Measurements from ENCODE around the gene ZC3H12D. TPM values are rescaled to one million over a fixed set of nuclear protein-coding genes. Genes with fewer than 3 reads are reported as not detected.
"Not testable (repeated sequence)": the region's sequence is repeated elsewhere in the genome, so short reads cannot be mapped to it uniquely, and the experiment has no call there.

Gene ZC3H12D
- total and polyA plus RNA-seq, 5 experiments from 2014 or later, result 1.1 to 63.5 (median 1.7) TPM

GRCh38 chr6:149471801-149472200 lies 13.0 kb downstream of the ZC3H12D start:
- H3K9me3 Mint-ChIP-seq, result no peaks in the 10 kb centered on the region
- H3K4me3 Mint-ChIP-seq, result peak overlapping the region in 2 of 10 donors; percentile 2 to 55
- H3K27ac Mint-ChIP-seq, result peak overlapping the region in 7 of 10 donors; percentile 13 to 81 (median 43)
- POLR2A ChIA-PET, result interaction anchor here (3.5 kb wide), 1 partner anchor 13 kb away, joined by 22 read pairs; the partner anchor contains the start of gene ZC3H12D
- DNase-seq (no peak), ATAC-seq (no peak)
- H3K4me1 Mint-ChIP-seq, result peaks cover 11 to 83% (median 36%) of the 10 kb centered on the region in 4 donors
- H3K36me3 Mint-ChIP-seq, result peaks cover 0 to 37% (median 2%) of the 10 kb centered on the region in 3 donors
- no peaks in the 10 kb centered on the region for H3K27me3 Mint-ChIP-seq

GRCh38 chr6:149470948-149471347 lies 13.9 kb downstream of the ZC3H12D start:
- Mint-ChIP-seq H3K9me3 (no peaks in the 10 kb centered on the region), H3K4me1 (peaks cover 11 to 84% (median 36%) of the 10 kb centered on the region in 4 donors), H3K4me3 (peak overlapping the region in 1 of 10 donors; percentile 10)

GRCh38 chr6:149468179-149468578 lies 16.6 kb downstream of the ZC3H12D start:
- ATAC-seq (peak in 1 of 2 donors; percentile 10), DNase-seq (no peak)
- no peaks in the 10 kb centered on the region for H3K9me3 Mint-ChIP-seq
- POLR2A ChIA-PET, result interaction anchor here (0.6 kb wide), 1 partner anchor 24 kb away, joined by 3 read pairs; no protein-coding TSS in a partner anchor
- H3K4me1 Mint-ChIP-seq, result peaks cover 13 to 86% (median 28%) of the 10 kb centered on the region in 4 donors
- peak overlapping the region in 5 of 10 donors; percentile 17 to 89 (median 81) for H3K27ac Mint-ChIP-seq
- no peaks in the 10 kb centered on the region for H3K27me3 Mint-ChIP-seq
- peaks cover 0 to 55% (median 8%) of the 10 kb centered on the region in 3 donors for H3K36me3 Mint-ChIP-seq
- peak overlapping the region in 3 of 10 donors; percentile 1 to 79 (median 71) for H3K4me3 Mint-ChIP-seq

More at GRCh38 chr6:149470948-149471347, 13.9 kb downstream of the ZC3H12D start:
- ATAC-seq (no peak), DNase-seq (no peak)
- Mint-ChIP-seq H3K27me3 (no peaks in the 10 kb centered on the region), H3K36me3 (peaks cover 0 to 39% (median 2%) of the 10 kb centered on the region in 3 donors), H3K27ac (peak overlapping the region in 3 of 10 donors; percentile 4 to 9 (median 6))
- POLR2A ChIA-PET, result no interaction called here

GRCh38 chr6:149467265-149467664 lies 17.5 kb downstream of the ZC3H12D start:
- no peaks in the 10 kb centered on the region for H3K9me3 Mint-ChIP-seq
- no peaks in the 10 kb centered on the region for H3K27me3 Mint-ChIP-seq
- ATAC-seq (no peak), DNase-seq (no peak)
- H3K4me1 Mint-ChIP-seq, result peaks cover 14 to 77% (median 21%) of the 10 kb centered on the region in 4 donors
- H3K27ac Mint-ChIP-seq, result peak overlapping the region in 1 of 10 donors; percentile 68
- POLR2A ChIA-PET, result no interaction called here
- H3K4me3 Mint-ChIP-seq, result no peak overlapping the region
- peaks cover 0 to 55% (median 16%) of the 10 kb centered on the region in 3 donors for H3K36me3 Mint-ChIP-seq

GRCh38 chr6:149464411-149464810 lies 20.4 kb downstream of the ZC3H12D start:
- ATAC-seq, result no peak
- peak overlapping the region in 5 of 10 donors; percentile 6 to 57 (median 52) for H3K27ac Mint-ChIP-seq
- peaks cover 0 to 58% (median 24%) of the 10 kb centered on the region in 3 donors for H3K36me3 Mint-ChIP-seq
- H3K9me3 Mint-ChIP-seq, result no peaks in the 10 kb centered on the region
- DNase-seq, result no peak
- peaks cover 8 to 54% (median 13%) of the 10 kb centered on the region in 4 donors for H3K4me1 Mint-ChIP-seq
- no peaks in the 10 kb centered on the region for H3K27me3 Mint-ChIP-seq
- no peak overlapping the region for H3K4me3 Mint-ChIP-seq
- POLR2A ChIA-PET, result interaction anchor here (1.1 to 1.2 kb wide), 2 partner anchors 9 to 82 kb away, joined by 3 read pairs; partner anchors contain the start of gene PPIL4

- POLR2A ChIA-PET, result interaction anchor here (1.1 to 1.2 kb wide), 2 partner anchors 9 to 82 kb away, joined by 3 read pairs; partner anchors contain the start of gene PPIL4
- Mint-ChIP-seq H3K27ac (peak overlapping the region in 2 of 10 donors; percentile 6 to 20), H3K4me1 (peaks cover 8 to 48% (median 13%) of the 10 kb centered on the region in 4 donors), H3K27me3 (no peaks in the 10 kb centered on the region), H3K4me3 (no peak overlapping the region), H3K36me3 (peaks cover 0 to 65% (median 27%) of the 10 kb centered on the region in 3 donors), H3K9me3 (no peaks in the 10 kb centered on the region)
- DNase-seq (no peak), ATAC-seq (no peak)
Observed at GRCh38 chr6:149463781-149464180, 21.0 kb downstream of the ZC3H12D start.

GRCh38 chr6:149462712-149463111 lies 22.1 kb downstream of the ZC3H12D start:
- Mint-ChIP-seq H3K4me1 (peaks cover 0 to 40% (median 7%) of the 10 kb centered on the region in 4 donors), H3K36me3 (peaks cover 0 to 74% (median 30%) of the 10 kb centered on the region in 3 donors), H3K27ac (peak overlapping the region in 1 of 10 donors; percentile 17)
- H3K27me3 Mint-ChIP-seq, ATAC-seq, POLR2A ChIA-PET, H3K4me3 Mint-ChIP-seq, H3K9me3 Mint-ChIP-seq, DNase-seq: not testable (repeated sequence)

- ATAC-seq (no peak), DNase-seq (no peak)
- Mint-ChIP-seq H3K36me3 (peaks cover 0 to 81% (median 35%) of the 10 kb centered on the region in 3 donors), H3K27ac (peak overlapping the region in 1 of 10 donors; percentile 15), H3K4me3 (no peak overlapping the region), H3K27me3 (no peaks in the 10 kb centered on the region), H3K9me3 (no peaks in the 10 kb centered on the region), H3K4me1 (peaks cover 0 to 30% (median 5%) of the 10 kb centered on the region in 4 donors)
- POLR2A ChIA-PET, result interaction anchor here (1.2 kb wide), 1 partner anchor 42 kb away, joined by 4 read pairs; no protein-coding TSS in a partner anchor
Observed at GRCh38 chr6:149461670-149462069, 23.1 kb downstream of the ZC3H12D start.

- Mint-ChIP-seq H3K36me3 (peaks cover 0 to 81% (median 35%) of the 10 kb centered on the region in 3 donors), H3K4me1 (peaks cover 0 to 18% (median 5%) of the 10 kb centered on the region in 4 donors)
- not testable (repeated sequence) for DNase-seq, H3K9me3 Mint-ChIP-seq, H3K27ac Mint-ChIP-seq, H3K27me3 Mint-ChIP-seq, H3K4me3 Mint-ChIP-seq, ATAC-seq
- POLR2A ChIA-PET, result interaction anchor here (1.0 to 1.2 kb wide), 2 partner anchors 43 to 54 kb away, joined by 4 read pairs; no protein-coding TSS in a partner anchor
Observed at GRCh38 chr6:149460249-149460648, 24.6 kb downstream of the ZC3H12D start.

- Mint-ChIP-seq H3K4me3 (no peak overlapping the region), H3K27ac (no peak overlapping the region), H3K9me3 (no peaks in the 10 kb centered on the region), H3K4me1 (peaks cover 0 to 15% (median 6%) of the 10 kb centered on the region in 4 donors), H3K36me3 (peaks cover 0 to 82% (median 35%) of the 10 kb centered on the region in 3 donors), H3K27me3 (no peaks in the 10 kb centered on the region)
- DNase-seq, result no peak
- no peak for ATAC-seq
- POLR2A ChIA-PET, result interaction anchor here (1.0 to 2.9 kb wide), 2 partner anchors 14 to 55 kb away, joined by 4 to 9 read pairs; no protein-coding TSS in a partner anchor
Observed at GRCh38 chr6:149459761-149460160, 25.1 kb downstream of the ZC3H12D start.

- ATAC-seq, result no peak
- Mint-ChIP-seq H3K4me3 (no peak overlapping the region), H3K4me1 (peaks cover 0 to 5% (median 2%) of the 10 kb centered on the region in 4 donors), H3K27ac (peak overlapping the region in 1 of 10 donors; percentile 18), H3K36me3 (peaks cover 0 to 75% (median 34%) of the 10 kb centered on the region in 3 donors), H3K9me3 (no peaks in the 10 kb centered on the region), H3K27me3 (no peaks in the 10 kb centered on the region)
- POLR2A ChIA-PET, result interaction anchor here (2.9 kb wide), 1 partner anchor 15 kb away, joined by 9 read pairs; no protein-coding TSS in a partner anchor
- DNase-seq, result no peak
Observed at GRCh38 chr6:149458806-149459205, 26.0 kb downstream of the ZC3H12D start.

- Mint-ChIP-seq H3K4me3 (no peak overlapping the region), H3K9me3 (no peaks in the 10 kb centered on the region), H3K4me1 (peaks cover 0 to 4% (median 2%) of the 10 kb centered on the region in 4 donors), H3K27ac (peak overlapping the region in 1 of 10 donors; percentile 18), H3K27me3 (no peaks in the 10 kb centered on the region), H3K36me3 (peaks cover 0 to 72% (median 30%) of the 10 kb centered on the region in 3 donors)
- DNase-seq (no peak), ATAC-seq (no peak)
- POLR2A ChIA-PET, result interaction anchor here (2.9 kb wide), 1 partner anchor 16 kb away, joined by 9 read pairs; no protein-coding TSS in a partner anchor
Observed at GRCh38 chr6:149458196-149458595, 26.6 kb downstream of the ZC3H12D start.

Measured in naive thymus-derived CD8-positive, alpha-beta T cell (primary cell).